ENCODE measurements around the gene NHLH1. TPM values are rescaled to one million over a fixed set of nuclear protein-coding genes. Genes with fewer than 3 reads are reported as not detected.

Gene NHLH1
- total RNA-seq, 2 experiments from 2014 or later, result 0.32 to 0.42 TPM

GRCh38 chr1:160403244-160403643 is 36.4 kb downstream of the NHLH1 start:
- no peak for ATAC-seq
- Mint-ChIP-seq H3K27ac (no peak overlapping the region), H3K36me3 (ENCODE audit: low read depth) (no peaks in the 10 kb centered on the region), H3K4me1 (no peaks in the 10 kb centered on the region), H3K27me3 (peaks cover 14% of the 10 kb centered on the region), H3K9me3 (ENCODE audit: low read depth) (no peaks in the 10 kb centered on the region), H3K4me3 (no peak overlapping the region)
- ChIA-PET CTCF (no interaction called here), POLR2A (no interaction called here)
- intact Hi-C loops (cut with DNase I, micrococcal nuclease), result no loop called here
- no peak for DNase-seq

GRCh38 chr1:160404094-160404493 is 37.2 kb downstream of the NHLH1 start:
- intact Hi-C loops (cut with DNase I, micrococcal nuclease), result no loop called here
- Mint-ChIP-seq H3K4me1 (no peaks in the 10 kb centered on the region), H3K27ac (no peak overlapping the region), H3K36me3 (ENCODE audit: low read depth) (no peaks in the 10 kb centered on the region), H3K27me3 (peaks cover 11% of the 10 kb centered on the region), H3K4me3 (no peak overlapping the region), H3K9me3 (ENCODE audit: low read depth) (no peaks in the 10 kb centered on the region)
- ATAC-seq (no peak), DNase-seq (no peak)
- POLR2A ChIA-PET, result no interaction called here
- CTCF ChIA-PET, result no interaction called here

GRCh38 chr1:160405331-160405877 is 38.5 kb downstream of the NHLH1 start:
- H3K9me3 Mint-ChIP-seq (ENCODE audit: low read depth), result no peaks in the 10 kb centered on the region
- no peak overlapping the region for H3K4me3 Mint-ChIP-seq
- DNase-seq (no peak), ATAC-seq (no peak)
- H3K27me3 Mint-ChIP-seq, result peaks cover 11% of the 10 kb centered on the region
- H3K4me1 Mint-ChIP-seq, result no peaks in the 10 kb centered on the region
- intact Hi-C loops (cut with DNase I, micrococcal nuclease), result no loop called here
- H3K27ac Mint-ChIP-seq, result no peak overlapping the region
- H3K36me3 Mint-ChIP-seq (ENCODE audit: low read depth), result no peaks in the 10 kb centered on the region
- CTCF ChIA-PET, result no interaction called here
- POLR2A ChIA-PET, result no interaction called here

GRCh38 chr1:160406131-160406968 is 39.5 kb downstream of the NHLH1 start:
- POLR2A ChIA-PET, result no interaction called here
- H3K4me1 Mint-ChIP-seq, result no peaks in the 10 kb centered on the region
- no peak for ATAC-seq
- no peak for DNase-seq
- no peaks in the 10 kb centered on the region for H3K36me3 Mint-ChIP-seq (ENCODE audit: low read depth)
- intact Hi-C loops (cut with DNase I, micrococcal nuclease), result no loop called here
- no peak overlapping the region for H3K27ac Mint-ChIP-seq
- peaks cover 7% of the 10 kb centered on the region for H3K27me3 Mint-ChIP-seq
- H3K4me3 Mint-ChIP-seq, result no peak overlapping the region
- no peaks in the 10 kb centered on the region for H3K9me3 Mint-ChIP-seq (ENCODE audit: low read depth)
- CTCF ChIA-PET, result no interaction called here

- Mint-ChIP-seq H3K4me1 (no peaks in the 10 kb centered on the region), H3K4me3 (no peak overlapping the region), H3K27ac (no peak overlapping the region), H3K9me3 (ENCODE audit: low read depth) (no peaks in the 10 kb centered on the region), H3K36me3 (ENCODE audit: low read depth) (no peaks in the 10 kb centered on the region), H3K27me3 (no peaks in the 10 kb centered on the region)
- ATAC-seq (no peak), DNase-seq (no peak)
- POLR2A ChIA-PET, result interaction anchor here (0.6 kb wide), 1 partner anchor 54 kb away, joined by 3 read pairs; no protein-coding TSS in a partner anchor
- CTCF ChIA-PET, result interaction anchor here (0.6 to 0.7 kb wide), 2 partner anchors 53 to 119 kb away, joined by 3 read pairs; no protein-coding TSS in a partner anchor
- intact Hi-C loops (cut with DNase I, micrococcal nuclease), result no loop called here
Measured at GRCh38 chr1:160407839-160408801, 41.2 kb downstream of the NHLH1 start.

GRCh38 chr1:160408864-160409263 is 42.0 kb downstream of the NHLH1 start:
- intact Hi-C loops (cut with DNase I, micrococcal nuclease), result no loop called here
- no peaks in the 10 kb centered on the region for H3K27me3 Mint-ChIP-seq
- DNase-seq, result no peak
- ChIA-PET POLR2A (no interaction called here), CTCF (interaction anchor here (0.7 kb wide), 1 partner anchor 120 kb away, joined by 3 read pairs; no protein-coding TSS in a partner anchor)
- no peak for ATAC-seq
- H3K9me3 Mint-ChIP-seq (ENCODE audit: low read depth), result no peaks in the 10 kb centered on the region
- no peaks in the 10 kb centered on the region for H3K4me1 Mint-ChIP-seq
- no peak overlapping the region for H3K4me3 Mint-ChIP-seq
- H3K27ac Mint-ChIP-seq, result no peak overlapping the region
- H3K36me3 Mint-ChIP-seq (ENCODE audit: low read depth), result no peaks in the 10 kb centered on the region

- ATAC-seq, result no peak
- Mint-ChIP-seq H3K4me3 (no peak overlapping the region), H3K27me3 (no peaks in the 10 kb centered on the region), H3K9me3 (ENCODE audit: low read depth) (no peaks in the 10 kb centered on the region), H3K27ac (no peak overlapping the region), H3K36me3 (ENCODE audit: low read depth) (no peaks in the 10 kb centered on the region), H3K4me1 (no peaks in the 10 kb centered on the region)
- intact Hi-C loops (cut with DNase I, micrococcal nuclease), result no loop called here
- ChIA-PET CTCF (interaction anchor here (0.6 kb wide), 1 partner anchor 202 kb away, joined by 3 read pairs; no protein-coding TSS in a partner anchor), POLR2A (no interaction called here)
- DNase-seq, result no peak
Measured at GRCh38 chr1:160409486-160409885, 42.6 kb downstream of the NHLH1 start.

- ATAC-seq (no peak), DNase-seq (no peak)
- intact Hi-C loops (cut with DNase I, micrococcal nuclease), result no loop called here
- Mint-ChIP-seq H3K27ac (no peak overlapping the region), H3K36me3 (ENCODE audit: low read depth) (no peaks in the 10 kb centered on the region), H3K9me3 (ENCODE audit: low read depth) (no peaks in the 10 kb centered on the region), H3K4me1 (no peaks in the 10 kb centered on the region), H3K4me3 (no peak overlapping the region), H3K27me3 (no peaks in the 10 kb centered on the region)
- ChIA-PET CTCF (interaction anchor here (0.5 kb wide), 1 partner anchor 47 kb away, joined by 3 read pairs; no protein-coding TSS in a partner anchor), POLR2A (no interaction called here)
Measured at GRCh38 chr1:160410406-160411005, 43.6 kb downstream of the NHLH1 start.

- ChIA-PET POLR2A (no interaction called here), CTCF (interaction anchor here (0.6 kb wide), 1 partner anchor 41 kb away, joined by 3 read pairs; no protein-coding TSS in a partner anchor)
- DNase-seq (no peak), ATAC-seq (no peak)
- Mint-ChIP-seq H3K9me3 (ENCODE audit: low read depth) (no peaks in the 10 kb centered on the region), H3K27me3 (no peaks in the 10 kb centered on the region), H3K36me3 (ENCODE audit: low read depth) (no peaks in the 10 kb centered on the region), H3K4me3 (no peak overlapping the region), H3K4me1 (no peaks in the 10 kb centered on the region), H3K27ac (peak overlapping the region; percentile 17)
- intact Hi-C loops (cut with DNase I, micrococcal nuclease), result no loop called here
Measured at GRCh38 chr1:160411271-160412027, 44.6 kb downstream of the NHLH1 start.

GRCh38 chr1:160412028-160412362 is 45.1 kb downstream of the NHLH1 start:
- DNase-seq (no peak), ATAC-seq (no peak)
- ChIA-PET CTCF (no interaction called here), POLR2A (no interaction called here)
- intact Hi-C loops (cut with DNase I, micrococcal nuclease), result no loop called here
- Mint-ChIP-seq H3K36me3 (ENCODE audit: low read depth) (no peaks in the 10 kb centered on the region), H3K27ac (no peak overlapping the region), H3K27me3 (no peaks in the 10 kb centered on the region), H3K4me1 (no peaks in the 10 kb centered on the region), H3K9me3 (ENCODE audit: low read depth) (no peaks in the 10 kb centered on the region), H3K4me3 (no peak overlapping the region)

GRCh38 chr1:160413716-160414115 is 46.8 kb downstream of the NHLH1 start:
- Mint-ChIP-seq H3K36me3 (ENCODE audit: low read depth) (no peaks in the 10 kb centered on the region), H3K9me3 (ENCODE audit: low read depth) (no peaks in the 10 kb centered on the region), H3K27ac (no peak overlapping the region), H3K27me3 (no peaks in the 10 kb centered on the region), H3K4me3 (no peak overlapping the region), H3K4me1 (no peaks in the 10 kb centered on the region)
- intact Hi-C loops (cut with DNase I, micrococcal nuclease), result no loop called here
- DNase-seq (no peak), ATAC-seq (no peak)
- POLR2A ChIA-PET, result interaction anchor here (0.5 kb wide), 1 partner anchor 88 kb away, joined by 3 read pairs; no protein-coding TSS in a partner anchor
- CTCF ChIA-PET, result interaction anchor here (0.7 to 0.8 kb wide), 2 partner anchors 193 to 221 kb away, joined by 3 read pairs; no protein-coding TSS in a partner anchor
